HG03571 (cell line): ENCODE results near the gene ATG4B.
"Not testable (repeated sequence)": the region's sequence is repeated elsewhere in the genome, so short reads cannot be mapped to it uniquely, and the experiment has no call there.

Experiments
- ATAC-seq: cut with Tn5 transposase; IDR thresholded peaks from one replicate; pipeline ENCODE4 v1.9.1; 2021; ENCODE audit not compliant: unreplicated experiment

Gene ATG4B

GRCh38 chr2:241637018-241637794, at the start of gene ATG4B, which contains the start of gene THAP4:
Gene ATG4B (plus strand): TSS chr2:241637693. CDS start chr2:241637715, 22 bp downstream.
Gene THAP4 (minus strand): TSS chr2:241637158. CDS start chr2:241637017, 141 bp downstream.
- peak; percentile 61 for ATAC-seq

GRCh38 chr2:241589863-241590262, 47.6 kb upstream of the ATG4B start:
- ATAC-seq: not testable (repeated sequence)

GRCh38 chr2:241590496-241591455, 46.7 kb upstream of the ATG4B start:
- ATAC-seq: not testable (repeated sequence)

- no peak for ATAC-seq
Measured at GRCh38 chr2:241592126-241592845, 45.2 kb upstream of the ATG4B start.

- ATAC-seq: no peak
Measured at GRCh38 chr2:241593271-241593670, 44.2 kb upstream of the ATG4B start.

- no peak for ATAC-seq
Measured at GRCh38 chr2:241595600-241596140, 41.8 kb upstream of the ATG4B start.

- no peak for ATAC-seq
Measured at GRCh38 chr2:241597561-241597960, 39.9 kb upstream of the ATG4B start.

GRCh38 chr2:241598061-241598460, 39.4 kb upstream of the ATG4B start:
- ATAC-seq: no peak

- ATAC-seq: no peak
Measured at GRCh38 chr2:241598487-241598886, 39.0 kb upstream of the ATG4B start.

- no peak for ATAC-seq
Measured at GRCh38 chr2:241599615-241600014, 37.9 kb upstream of the ATG4B start.

- ATAC-seq: no peak
Measured at GRCh38 chr2:241601841-241602240, 35.7 kb upstream of the ATG4B start.

GRCh38 chr2:241602720-241603119, 34.8 kb upstream of the ATG4B start:
- no peak for ATAC-seq

- no peak for ATAC-seq
Measured at GRCh38 chr2:241603686-241604085, 33.8 kb upstream of the ATG4B start.

GRCh38 chr2:241606186-241606585, 31.3 kb upstream of the ATG4B start:
- ATAC-seq: no peak

GRCh38 chr2:241607162-241607885, 30.2 kb upstream of the ATG4B start:
- no peak for ATAC-seq

- no peak for ATAC-seq
Measured at GRCh38 chr2:241608881-241609280, 28.6 kb upstream of the ATG4B start.

- peak; percentile 86 for ATAC-seq
Measured at GRCh38 chr2:241609859-241610793, 27.4 kb upstream of the ATG4B start.

- no peak for ATAC-seq
Measured at GRCh38 chr2:241611062-241611461, 26.4 kb upstream of the ATG4B start.
